ENCODE results near the gene PPFIBP1. TPM values are rescaled to one million over a fixed set of nuclear protein-coding genes. Genes with fewer than 3 reads are reported as not detected.
"Not testable (repeated sequence)": the region's sequence is repeated elsewhere in the genome, so short reads cannot be mapped to it uniquely, and the experiment has no call there.

Gene PPFIBP1
- total RNA-seq, 2 donors from 2014 or later = 2.1 to 4.1 TPM

DNA sequence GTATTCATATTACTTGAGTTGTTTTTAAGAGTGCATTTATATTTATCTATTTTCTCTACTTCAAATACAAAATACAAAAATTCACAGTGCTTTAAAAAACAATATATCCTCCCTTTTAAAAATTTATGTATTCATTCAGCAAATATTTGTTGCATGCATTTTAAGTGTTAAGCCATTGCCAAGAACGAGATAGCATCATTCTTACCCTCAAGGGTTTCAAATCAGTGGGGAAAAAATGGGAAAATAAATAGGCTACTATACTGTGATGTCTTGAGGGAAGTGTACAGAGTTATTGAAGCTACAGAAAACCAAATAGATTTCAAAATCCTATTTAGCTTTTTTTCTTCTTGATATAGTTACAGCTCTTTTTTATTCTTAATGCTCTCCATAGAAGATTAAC is 209.8 kb downstream of the PPFIBP1 start:
- H3K4me3 Mint-ChIP-seq = no peak overlapping the region
- no peaks in the 10 kb centered on the region for H3K9me3 ChIP-seq (ENCODE audit: control insufficient read depth, low read length, poor library complexity, severe bottlenecking)
- no peaks in the 10 kb centered on the region for H3K27me3 Mint-ChIP-seq
- H3K4me1 Mint-ChIP-seq = peaks cover 3% of the 10 kb centered on the region
- DNase-seq (no peak), ATAC-seq (no peak)
- H3K27ac Mint-ChIP-seq = no peak overlapping the region
- H3K36me3 Mint-ChIP-seq (ENCODE audit: low read depth) = peaks cover 8% of the 10 kb centered on the region

DNA sequence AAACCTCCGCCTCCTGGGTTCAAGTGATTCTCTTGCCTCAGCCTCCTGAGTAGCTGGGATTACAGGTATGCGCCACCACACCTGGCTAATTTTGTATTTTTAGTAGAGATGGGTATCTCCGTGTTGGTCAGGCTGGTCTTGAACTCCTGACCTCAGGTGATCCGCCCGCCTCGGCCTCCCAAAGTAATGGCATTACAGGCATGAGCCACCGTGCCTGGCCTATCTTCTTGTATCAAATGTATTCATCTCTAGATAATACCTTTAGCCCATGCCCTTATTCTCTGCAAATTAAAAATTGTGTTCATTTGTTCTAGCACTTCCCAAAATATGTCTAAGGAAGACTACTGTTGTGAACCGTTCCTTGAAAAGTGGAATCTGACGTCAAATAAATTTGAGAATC is 210.3 kb downstream of the PPFIBP1 start:
- ATAC-seq; H3K27ac Mint-ChIP-seq; H3K36me3 Mint-ChIP-seq (ENCODE audit: low read depth); H3K9me3 ChIP-seq (ENCODE audit: control insufficient read depth, low read length, poor library complexity, severe bottlenecking); H3K27me3 Mint-ChIP-seq; DNase-seq; H3K4me3 Mint-ChIP-seq; H3K4me1 Mint-ChIP-seq: not testable (repeated sequence)

DNA sequence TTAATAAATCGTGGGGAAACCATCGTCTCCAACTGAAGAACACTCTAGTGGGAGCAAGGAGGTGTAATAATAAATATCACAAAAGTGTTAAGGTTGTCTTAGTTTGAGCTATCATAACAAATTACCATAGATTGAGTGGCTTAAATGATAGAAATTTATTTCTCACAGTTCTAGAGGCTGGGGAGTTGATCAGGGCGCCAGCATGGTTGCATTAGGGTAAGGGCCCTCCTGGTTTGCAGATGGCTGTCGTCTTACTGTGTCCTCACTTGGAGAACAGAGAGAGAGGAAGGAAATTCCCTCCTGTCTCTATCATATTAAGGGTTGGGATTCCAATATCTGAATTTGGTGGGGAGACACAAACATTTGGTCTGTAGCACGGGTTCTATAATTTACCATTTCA is 219.6 kb downstream of the PPFIBP1 start:
- H3K27ac Mint-ChIP-seq = no peak overlapping the region

More for the DNA sequence above, 219.6 kb downstream of the PPFIBP1 start:
- no peaks in the 10 kb centered on the region for H3K9me3 ChIP-seq (ENCODE audit: control insufficient read depth, low read length, poor library complexity, severe bottlenecking)
- Mint-ChIP-seq H3K4me1 (peaks cover 9% of the 10 kb centered on the region), H3K27me3 (no peaks in the 10 kb centered on the region), H3K36me3 (ENCODE audit: low read depth) (no peaks in the 10 kb centered on the region), H3K4me3 (no peak overlapping the region)
- ATAC-seq = no peak
- DNase-seq = no peak

Other genes starting within 250 kb of the PPFIBP1 start
- 1 to 10 TPM; 1.2 to 2.0 TPM for gene BMAL2, start 191.4 kb upstream of the PPFIBP1 start, total RNA-seq
- gene SMCO2, start 77.5 kb upstream of the PPFIBP1 start, total RNA-seq = not detected
- gene REP15, start 172.2 kb downstream of the PPFIBP1 start, total RNA-seq = not detected
- 10 to 100 TPM; 17.2 to 24.8 TPM for gene MRPS35, start 186.6 kb downstream of the PPFIBP1 start, total RNA-seq

All from T-helper 17 cell (primary cell).